Activated T-helper 9 cell treated with anti-CD3 and anti-CD28 coated beads, Interleukin-2, amount 50 U/mL, for 16 hours (primary cell): Measurements from ENCODE around the gene PPP1R14C.

Experiments used
- DNase-seq: peaks from one replicate; pipeline ENCODE4 v3.0.0-alpha.2; 2020; ENCODE audit warnings: low read depth

The PPP1R14C gene

GRCh38 chr6:150249261-150249660, 106.4 kb downstream of the PPP1R14C start:
- DNase-seq: no peak

DNA sequence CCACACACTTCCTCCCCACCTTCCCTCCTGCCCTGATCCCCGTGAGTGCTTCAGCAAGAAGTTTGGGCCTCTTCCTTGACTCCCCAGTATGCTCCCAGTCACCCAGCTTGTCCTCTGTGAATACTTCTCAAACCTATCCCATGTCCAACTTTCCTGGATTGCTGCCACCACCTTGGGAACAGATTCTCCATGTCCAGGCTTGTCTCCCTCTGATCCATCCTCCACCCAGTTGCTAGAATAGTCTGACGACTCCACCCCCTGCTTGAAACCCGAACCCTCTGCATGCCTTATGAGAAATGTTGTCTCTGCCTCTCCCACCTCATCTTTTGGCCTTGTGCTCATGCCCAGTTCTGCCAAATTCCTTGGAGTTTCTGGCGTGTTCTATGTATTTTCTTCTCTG, 108.0 kb downstream of the PPP1R14C start:
- DNase-seq: no peak

- no peak for DNase-seq
These were observed 108.8 kb downstream of the PPP1R14C start for GRCh38 chr6:150251566-150252186.

DNA sequence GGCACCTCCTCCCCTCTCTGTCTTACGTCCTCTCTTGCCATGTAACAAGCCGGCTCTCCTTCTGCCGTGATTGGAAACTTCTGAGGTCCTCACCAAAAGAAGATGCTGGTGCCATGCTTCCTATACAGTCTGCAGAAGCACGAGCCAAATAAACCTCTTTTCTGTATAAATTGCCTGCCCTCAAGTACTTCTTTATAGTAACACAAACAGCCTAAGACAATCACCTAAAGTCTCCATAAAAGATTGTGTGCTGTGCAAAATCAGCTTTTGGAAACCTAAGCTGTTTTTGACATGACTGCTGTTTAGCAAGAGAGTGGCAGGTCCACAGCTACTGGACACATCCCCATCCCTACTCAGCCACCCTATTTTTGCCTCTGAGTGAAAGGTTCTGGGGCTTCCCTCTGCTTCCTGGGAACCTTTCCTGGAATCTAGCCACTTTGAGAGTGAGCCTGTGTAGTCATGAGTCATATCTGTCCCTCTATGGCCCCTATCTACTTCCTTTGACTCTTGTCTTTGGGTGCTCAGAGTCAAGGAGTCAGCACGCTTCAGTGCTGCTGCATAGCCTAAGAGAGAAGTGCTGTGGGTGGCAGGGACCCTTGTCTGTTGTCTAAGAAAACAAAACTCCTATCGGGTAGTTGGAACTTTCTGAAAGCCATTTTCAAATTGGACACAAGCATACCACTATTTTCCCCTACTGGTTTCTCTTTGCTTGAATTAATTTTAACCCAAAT, 110.0 kb downstream of the PPP1R14C start:
- no peak for DNase-seq

- no peak for DNase-seq
These were observed 110.6 kb downstream of the PPP1R14C start for GRCh38 chr6:150253489-150253888.

DNA sequence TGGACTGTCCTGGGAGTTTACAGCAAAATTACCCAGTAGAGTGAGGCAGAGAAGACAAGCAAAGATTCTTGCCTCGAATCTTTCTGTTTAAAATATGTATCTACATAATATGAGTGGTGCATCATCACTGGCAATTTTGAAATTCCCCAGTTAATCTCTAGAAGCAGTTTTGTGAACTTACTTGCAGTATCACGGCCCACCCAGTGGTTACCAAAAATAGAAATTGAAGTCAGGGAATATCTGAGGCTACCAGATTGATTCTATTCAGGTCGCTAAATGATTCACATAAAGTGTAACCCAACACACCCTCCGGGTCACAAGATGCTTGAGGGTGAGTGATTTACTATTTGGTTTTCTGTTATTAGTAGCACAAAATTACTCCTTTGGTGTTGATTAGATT, 111.9 kb downstream of the PPP1R14C start:
- no peak for DNase-seq

- no peak for DNase-seq
These were observed 113.0 kb downstream of the PPP1R14C start for GRCh38 chr6:150255840-150256239.

- no peak for DNase-seq
These were observed 113.9 kb downstream of the PPP1R14C start for GRCh38 chr6:150256618-150257272.

DNA sequence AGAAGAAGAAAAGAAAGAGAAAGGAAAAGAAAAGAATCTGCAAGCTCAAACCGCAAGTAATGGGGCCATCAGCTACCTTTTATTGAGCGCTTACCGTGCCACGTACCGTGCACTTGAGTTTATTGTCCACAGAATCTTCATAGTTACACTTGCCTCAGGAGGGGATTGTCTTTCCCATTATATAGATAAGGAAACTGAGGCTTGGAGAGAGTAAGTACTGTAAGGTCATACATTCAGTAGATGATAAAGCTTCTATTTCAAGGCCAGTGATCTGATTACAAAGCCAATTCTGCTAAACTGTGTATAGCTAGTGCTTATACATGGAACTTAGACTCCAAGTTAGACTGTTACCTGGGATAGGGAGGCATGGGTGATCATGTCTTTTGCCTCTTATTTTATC, 115.5 kb downstream of the PPP1R14C start:
- no peak for DNase-seq

DNA sequence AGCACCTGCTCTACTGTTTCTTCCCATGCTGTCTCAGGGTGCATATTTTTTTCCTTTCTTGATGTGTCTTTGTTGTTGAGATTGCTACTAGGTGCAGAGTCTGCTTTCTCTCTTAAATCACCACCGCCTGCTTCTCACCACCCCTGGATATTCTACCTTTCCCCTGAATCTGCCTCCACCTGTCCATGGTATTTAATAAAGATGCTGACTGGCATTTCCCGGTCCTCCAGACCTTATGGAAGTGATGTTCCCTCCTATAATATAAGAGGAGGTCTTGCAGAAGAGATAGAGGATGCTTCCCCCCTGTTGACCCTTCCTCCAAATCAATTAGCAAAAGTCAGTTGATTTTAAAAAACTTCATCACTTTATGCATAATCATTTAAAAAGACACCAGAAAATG, 118.1 kb downstream of the PPP1R14C start:
- no peak for DNase-seq

GRCh38 chr6:150261997-150262697, 119.3 kb downstream of the PPP1R14C start:
- DNase-seq: no peak

DNA sequence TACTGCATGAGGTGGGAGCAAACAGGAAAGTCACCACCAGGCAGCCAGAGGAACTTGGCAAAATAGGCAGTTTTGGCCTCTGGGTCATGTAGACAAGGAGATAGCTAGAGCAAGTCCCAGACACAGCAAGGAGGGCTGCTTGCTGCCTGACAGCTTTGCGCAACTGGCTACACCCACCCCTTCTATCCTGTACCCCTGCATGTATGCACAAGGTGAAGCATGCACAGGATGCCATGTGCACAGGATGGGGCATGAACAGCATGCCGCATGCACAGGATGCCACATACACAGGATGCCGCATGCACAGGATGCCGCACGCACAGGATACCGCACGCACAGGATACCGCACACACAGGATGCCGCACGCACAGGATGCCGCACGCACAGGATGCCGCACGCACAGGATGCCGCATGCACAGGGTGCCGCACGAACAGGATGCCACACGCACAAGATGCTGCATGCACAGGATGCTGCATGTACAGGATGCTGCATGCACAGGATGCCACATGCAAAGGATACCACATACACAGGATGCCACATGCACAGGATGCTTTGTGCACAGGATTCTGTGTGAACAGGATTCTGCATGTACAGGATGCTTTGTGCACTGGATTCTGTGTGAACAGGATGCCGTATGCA, 121.0 kb downstream of the PPP1R14C start:
- no peak for DNase-seq

DNA sequence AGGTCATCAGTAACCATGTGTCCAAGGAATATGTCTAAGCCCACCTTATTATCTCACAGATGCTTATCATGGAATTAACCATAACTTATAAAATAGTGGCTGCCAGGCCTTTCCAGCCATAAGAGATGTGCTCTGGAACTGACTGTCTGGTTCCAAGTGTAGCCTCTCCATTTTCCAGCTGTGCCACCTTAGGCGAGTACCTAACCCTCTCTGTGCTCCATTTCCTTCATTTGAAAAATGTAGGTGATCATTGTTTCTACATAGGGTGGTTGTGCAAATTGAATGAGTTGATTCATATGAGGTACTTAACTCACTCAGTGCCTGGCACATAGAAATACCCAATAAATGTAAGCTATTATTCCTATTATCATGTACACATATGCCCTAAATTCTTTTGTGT, 123.5 kb downstream of the PPP1R14C start:
- DNase-seq: no peak

DNA sequence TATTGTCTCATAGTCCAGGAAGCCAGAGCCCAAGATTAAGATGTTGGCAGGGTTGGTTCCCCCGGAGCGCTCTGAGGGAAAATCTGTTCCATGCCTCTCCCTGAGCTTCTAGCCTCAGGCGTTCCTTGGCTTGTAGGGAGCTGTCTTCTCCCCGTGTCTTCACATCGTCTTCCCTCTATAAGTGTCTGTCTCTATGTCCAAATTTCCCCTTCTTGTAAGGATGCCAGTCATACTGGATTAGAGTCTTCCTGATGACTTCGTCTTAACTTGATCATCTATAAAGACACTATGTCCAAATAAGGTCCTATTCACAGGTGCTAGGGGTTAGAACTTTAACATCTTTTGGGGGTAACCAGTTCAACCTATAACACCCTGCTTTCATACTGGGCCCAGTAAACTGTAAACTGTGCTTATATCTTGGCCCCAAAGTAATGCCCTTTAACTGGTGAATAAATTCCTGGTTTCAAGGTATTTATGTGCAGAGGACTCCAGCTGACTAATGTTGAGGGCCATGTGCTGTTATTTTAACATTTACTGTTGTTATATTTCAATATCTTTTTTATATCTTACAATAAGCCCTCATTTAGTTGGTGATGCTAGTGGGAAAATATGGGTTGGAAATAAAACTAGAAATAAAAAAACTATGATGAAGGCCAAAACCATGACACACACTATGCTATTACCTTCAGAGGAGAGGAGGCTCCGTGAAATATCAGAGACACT, 124.3 kb downstream of the PPP1R14C start:
- DNase-seq: no peak

GRCh38 chr6:150267686-150268561, 125.1 kb downstream of the PPP1R14C start:
- DNase-seq: no peak

GRCh38 chr6:150269130-150269856, 126.4 kb downstream of the PPP1R14C start:
- no peak for DNase-seq

- DNase-seq: no peak
These were observed 127.0 kb downstream of the PPP1R14C start for GRCh38 chr6:150269857-150270223.

DNA sequence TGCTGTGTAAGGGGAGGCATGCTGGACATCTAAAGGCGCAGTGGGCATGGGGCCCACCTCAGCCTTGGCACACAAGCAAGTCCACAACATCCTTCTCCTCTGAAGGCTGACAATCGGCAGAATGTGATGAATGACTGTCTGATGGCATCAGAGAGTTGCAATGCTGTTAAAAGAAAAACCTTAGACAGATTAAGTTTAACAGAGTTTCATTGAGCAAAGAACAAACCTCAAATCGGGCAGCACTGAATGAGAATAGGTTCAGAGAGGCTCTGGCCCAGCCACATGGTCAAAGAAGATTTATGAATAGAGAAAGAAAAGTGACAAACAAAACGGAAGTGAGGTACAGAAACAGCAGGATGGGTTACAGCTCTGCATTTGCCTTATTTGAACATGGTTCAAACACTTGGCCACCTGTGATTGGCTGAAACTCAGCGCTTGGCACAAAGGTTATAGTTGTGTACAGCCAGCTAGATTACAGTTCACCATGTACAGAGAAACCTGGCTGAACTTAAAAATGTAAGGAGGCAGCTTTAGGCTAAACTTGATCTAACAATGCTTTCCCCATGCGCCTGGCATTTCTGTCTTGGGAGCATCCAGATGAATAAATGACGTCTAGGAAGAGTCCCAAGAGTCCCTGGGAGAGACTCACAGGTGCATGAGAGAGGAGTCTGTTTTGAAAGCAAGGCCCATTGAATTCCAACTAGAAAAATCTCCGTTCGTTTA, 127.6 kb downstream of the PPP1R14C start:
- DNase-seq: no peak

GRCh38 chr6:150271172-150271500, 128.3 kb downstream of the PPP1R14C start:
- DNase-seq: no peak
